Caco-2 (cell line): ENCODE measurements around the gene YIF1B. TPM values are rescaled to one million over a fixed set of nuclear protein-coding genes. Genes with fewer than 3 reads are reported as not detected.

Experiments used
- BruUV-seq: library from RNA; stranded (reverse); fragments of 400-500 nt; replicated peaks from 2 replicates; lab custom pipeline; 2021; lab: Mats Ljungman, UMichigan
- CTCF ChIA-PET: fragments of 300-600 bp; sonication (Branson Sonifier 250); formaldehyde crosslinking; loops from one replicate; lab custom pipeline; 2022; ENCODE audit warnings: antibody characterized with exemption; lab: Charles Lee
- POLR2A ChIA-PET: fragments of 300-600 bp; sonication (Branson Sonifier 250); formaldehyde crosslinking; loops from one replicate; lab custom pipeline; 2022; ENCODE audit warnings: antibody characterized with exemption; lab: Charles Lee
- DNase-seq, 2 experiments: peaks; one replicate each; pipeline versions ENCODE4 v3.0.0 to v3.0.0-alpha.2; 2020 to 2022
- H3K27me3 ChIP-seq: replicated peaks from 2 replicates; pipeline ENCODE4 v1.6.0; 2011; ENCODE audit warnings: low read length; ENCODE audit not compliant: control insufficient read depth, insufficient read depth
- H3K36me3 ChIP-seq: 2 replicates; pipeline ENCODE4 v1.5.1; 2011; ENCODE audit warnings: low read length; ENCODE audit not compliant: control insufficient read depth, insufficient read depth
- H3K4me1 ChIP-seq: fragments of 250-450 bp; sonication (Bioruptor Pico); 2 replicates; pipeline ENCODE4 v1.5.1; 2020; ENCODE audit warnings: mild to moderate bottlenecking
- H3K4me3 ChIP-seq: 2 replicates; pipeline ENCODE4 v1.5.1; 2011; ENCODE audit warnings: low read depth, mild to moderate bottlenecking, control low read depth, low read length
- H3K9me3 ChIP-seq: fragments of 250-450 bp; sonication (Bioruptor Pico); 2 replicates; pipeline ENCODE4 v1.5.1; 2020; ENCODE audit warnings: mild to moderate bottlenecking, moderate library complexity
- H3K27ac Mint-ChIP-seq: one replicate; pipeline ENCODE4 v1.8.0; 2022; ENCODE audit warnings: mixed read lengths; ENCODE audit not compliant: unreplicated experiment
- H3K27me3 Mint-ChIP-seq: one replicate; pipeline ENCODE4 v1.8.0; 2022; ENCODE audit warnings: mixed read lengths; ENCODE audit not compliant: insufficient read depth, unreplicated experiment
- H3K36me3 Mint-ChIP-seq: one replicate; pipeline ENCODE4 v1.8.0; 2022; ENCODE audit warnings: mild to moderate bottlenecking, mixed read lengths; ENCODE audit not compliant: insufficient read depth, unreplicated experiment
- H3K4me1 Mint-ChIP-seq: one replicate; pipeline ENCODE4 v1.8.0; 2022; ENCODE audit warnings: low read depth, mixed read lengths; ENCODE audit not compliant: unreplicated experiment
- H3K4me3 Mint-ChIP-seq: one replicate; pipeline ENCODE4 v1.8.0; 2022; ENCODE audit warnings: mild to moderate bottlenecking, moderate library complexity, mixed read lengths; ENCODE audit not compliant: unreplicated experiment
- H3K9me3 Mint-ChIP-seq: one replicate; pipeline ENCODE4 v1.8.0; 2022; ENCODE audit warnings: mixed read lengths; ENCODE audit not compliant: unreplicated experiment
- intact Hi-C: fragments of 100-400 bp; cut with micrococcal nuclease; formaldehyde crosslinking; loops from one replicate; pipeline ENCODE4 v1.10.0; 2022; ENCODE audit not compliant: unreplicated experiment
- total RNA-seq: library from RNA; stranded (reverse); gene quantifications from 2 replicates; pipeline ENCODE4 v1.2.3, GENCODE V29; 2022
- TF ChIP-seq, protein P1 (sequence below), 2 experiments: fragments of 200-600 bp in 1 of 2; IDR thresholded peaks; 1 replicate in 1 of 2; 2 replicates in 1 of 2; pipeline versions ENCODE4 v1.5.1 to v1.8.0; 2011 to 2022; ENCODE audit warnings: antibody characterized with exemption in 1 of 2, control low read depth in 1 of 2, inconsistent platforms in 1 of 2, low read depth in 1 of 2, low read length in 1 of 2, mild to moderate bottlenecking in 1 of 2, moderate library complexity in 1 of 2; ENCODE audit not compliant: insufficient read depth in 1 of 2, severe bottlenecking in 1 of 2, unreplicated experiment in 1 of 2

Gene YIF1B
- total RNA-seq, 1 experiment from 2014 or later: 66.7 TPM

DNA sequence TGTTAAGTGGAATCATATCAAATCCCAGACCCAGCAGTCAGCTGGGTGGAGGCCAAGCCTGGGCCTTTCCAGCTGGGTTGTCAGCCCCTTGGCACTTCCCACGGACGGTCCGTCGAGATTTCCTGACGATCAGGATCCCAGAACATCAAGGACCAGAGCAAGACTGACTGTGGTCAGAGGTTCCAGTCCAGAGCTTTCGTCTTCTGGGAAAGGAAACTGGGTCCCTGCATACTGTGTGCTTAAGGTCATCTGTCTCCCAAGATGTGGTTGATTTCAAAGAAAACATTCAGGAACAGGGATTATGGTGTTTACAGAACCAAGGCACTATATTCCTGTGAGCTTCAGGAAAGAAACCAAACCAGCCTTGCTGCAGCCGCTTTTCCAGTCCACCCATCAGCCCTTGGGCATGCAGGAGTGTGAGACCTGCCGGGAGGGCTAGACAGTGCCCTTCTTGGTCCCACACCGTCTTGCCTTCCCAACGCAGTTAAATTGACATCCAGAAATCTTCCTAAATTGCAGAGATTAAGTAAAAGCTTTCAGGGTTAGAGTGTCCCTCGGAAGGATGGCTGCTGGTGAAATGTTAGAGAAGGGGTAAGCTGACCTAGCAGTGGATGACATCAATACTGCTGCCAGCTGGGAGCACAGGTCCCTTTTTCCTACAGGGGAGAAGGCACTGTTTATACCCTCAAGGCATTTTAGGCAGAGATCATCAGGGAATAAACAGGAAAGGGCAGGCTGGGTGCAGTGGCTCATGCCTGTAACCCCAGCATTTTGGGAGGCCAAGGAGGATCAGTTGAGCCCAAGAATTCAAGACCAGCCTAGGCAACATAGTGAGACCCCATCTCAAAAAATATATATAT is 16.7 kb downstream of the YIF1B start:
- TF ChIP-seq, protein P1, sequence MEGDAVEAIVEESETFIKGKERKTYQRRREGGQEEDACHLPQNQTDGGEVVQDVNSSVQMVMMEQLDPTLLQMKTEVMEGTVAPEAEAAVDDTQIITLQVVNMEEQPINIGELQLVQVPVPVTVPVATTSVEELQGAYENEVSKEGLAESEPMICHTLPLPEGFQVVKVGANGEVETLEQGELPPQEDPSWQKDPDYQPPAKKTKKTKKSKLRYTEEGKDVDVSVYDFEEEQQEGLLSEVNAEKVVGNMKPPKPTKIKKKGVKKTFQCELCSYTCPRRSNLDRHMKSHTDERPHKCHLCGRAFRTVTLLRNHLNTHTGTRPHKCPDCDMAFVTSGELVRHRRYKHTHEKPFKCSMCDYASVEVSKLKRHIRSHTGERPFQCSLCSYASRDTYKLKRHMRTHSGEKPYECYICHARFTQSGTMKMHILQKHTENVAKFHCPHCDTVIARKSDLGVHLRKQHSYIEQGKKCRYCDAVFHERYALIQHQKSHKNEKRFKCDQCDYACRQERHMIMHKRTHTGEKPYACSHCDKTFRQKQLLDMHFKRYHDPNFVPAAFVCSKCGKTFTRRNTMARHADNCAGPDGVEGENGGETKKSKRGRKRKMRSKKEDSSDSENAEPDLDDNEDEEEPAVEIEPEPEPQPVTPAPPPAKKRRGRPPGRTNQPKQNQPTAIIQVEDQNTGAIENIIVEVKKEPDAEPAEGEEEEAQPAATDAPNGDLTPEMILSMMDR (IDR thresholded peaks at IDR 0.05; ENCODE audit: insufficient read depth in 1 of 2, low read depth in 1 of 2, low read length in 1 of 2, severe bottlenecking in 1 of 2, unreplicated experiment in 1 of 2): no peak
- BruUV-seq: no TSS peak
- Mint-ChIP-seq H3K27ac (peak overlapping the region; percentile 93), H3K4me1 (peaks cover 14% of the 10 kb centered on the region), H3K36me3 (peaks cover 51% of the 10 kb centered on the region), H3K4me3 (peak overlapping the region; percentile 5), H3K27me3 (no peaks in the 10 kb centered on the region), H3K9me3 (no peaks in the 10 kb centered on the region)
- no peak overlapping the region for H3K4me3 ChIP-seq
- ChIA-PET POLR2A (interaction anchor here (0.6 to 1.4 kb wide), 3 partner anchors 14 to 34 kb away, joined by 3 to 13 read pairs (median 3); no protein-coding TSS in a partner anchor), CTCF (interaction anchor here (0.7 to 1.3 kb wide), 2 partner anchors 18 to 30 kb away, joined by 4 to 5 read pairs; no protein-coding TSS in a partner anchor)
- intact Hi-C loops: no loop called here
- H3K27me3 ChIP-seq: no peaks in the 10 kb centered on the region
- DNase-seq: no peak
- H3K4me1 ChIP-seq: peaks cover 45% of the 10 kb centered on the region
- H3K36me3 ChIP-seq: no peaks in the 10 kb centered on the region
- H3K9me3 ChIP-seq: no peaks in the 10 kb centered on the region

DNA sequence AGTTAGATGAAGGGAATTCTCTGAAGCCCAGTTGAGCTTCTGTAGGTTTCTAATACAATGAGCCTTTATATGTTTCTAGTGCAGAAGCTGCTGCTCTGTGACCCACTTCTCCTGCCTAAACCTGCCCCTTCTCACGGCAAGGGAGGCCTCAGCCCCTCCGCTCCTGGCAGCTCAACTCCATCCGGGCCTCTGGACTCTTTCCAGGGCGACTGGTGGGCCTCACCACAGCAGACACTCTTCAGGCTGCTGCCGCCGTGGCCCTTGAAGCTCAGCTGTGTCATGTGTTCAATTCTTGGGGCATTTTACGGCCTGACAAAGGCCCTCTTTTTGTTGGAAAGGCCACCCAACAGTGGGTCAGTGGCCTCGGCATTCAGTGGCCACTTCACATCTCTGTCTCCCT is 21.7 kb downstream of the YIF1B start:
- Mint-ChIP-seq H3K27ac (no peak overlapping the region), H3K4me3 (no peak overlapping the region), H3K27me3 (no peaks in the 10 kb centered on the region), H3K36me3 (peaks cover 85% of the 10 kb centered on the region), H3K9me3 (no peaks in the 10 kb centered on the region), H3K4me1 (peaks cover 7% of the 10 kb centered on the region)
- H3K27me3 ChIP-seq: no peaks in the 10 kb centered on the region
- no TSS peak for BruUV-seq
- no peaks in the 10 kb centered on the region for H3K9me3 ChIP-seq
- H3K36me3 ChIP-seq: peaks cover 9% of the 10 kb centered on the region
- ChIA-PET CTCF (interaction anchor here (0.5 kb wide), 2 partner anchors 11 to 51 kb away, joined by 3 to 4 read pairs; no protein-coding TSS in a partner anchor), POLR2A (no interaction called here)
- TF ChIP-seq, protein P1 (IDR thresholded peaks at IDR 0.05; ENCODE audit: insufficient read depth in 1 of 2, low read depth in 1 of 2, low read length in 1 of 2, severe bottlenecking in 1 of 2, unreplicated experiment in 1 of 2): no peak
- DNase-seq: no peak
- H3K4me3 ChIP-seq: no peak overlapping the region
- intact Hi-C loops: no loop called here
- H3K4me1 ChIP-seq: peaks cover 14% of the 10 kb centered on the region

- H3K4me1 ChIP-seq: peaks cover 6% of the 10 kb centered on the region
- peaks cover 1% of the 10 kb centered on the region for H3K4me1 Mint-ChIP-seq
- H3K9me3 ChIP-seq: no peaks in the 10 kb centered on the region
- no TSS peak for BruUV-seq
- TF ChIP-seq, protein P1 (IDR thresholded peaks at IDR 0.05; ENCODE audit: insufficient read depth in 1 of 2, low read depth in 1 of 2, low read length in 1 of 2, severe bottlenecking in 1 of 2, unreplicated experiment in 1 of 2): no peak
- H3K27me3 ChIP-seq: no peaks in the 10 kb centered on the region
- intact Hi-C loops: no loop called here
- H3K27me3 Mint-ChIP-seq: no peaks in the 10 kb centered on the region
- H3K9me3 Mint-ChIP-seq: no peaks in the 10 kb centered on the region
- CTCF ChIA-PET: no interaction called here
- H3K36me3 Mint-ChIP-seq: peaks cover 87% of the 10 kb centered on the region
- POLR2A ChIA-PET: no interaction called here
- no peak for DNase-seq
- peaks cover 11% of the 10 kb centered on the region for H3K36me3 ChIP-seq
- no peak overlapping the region for H3K4me3 ChIP-seq
- H3K27ac Mint-ChIP-seq: no peak overlapping the region
- H3K4me3 Mint-ChIP-seq: no peak overlapping the region
Observed at GRCh38 chr19:38293281-38293680, 22.5 kb downstream of the YIF1B start.
